ENCODE measurements around the gene PCLO.

Gene PCLO, protein sequence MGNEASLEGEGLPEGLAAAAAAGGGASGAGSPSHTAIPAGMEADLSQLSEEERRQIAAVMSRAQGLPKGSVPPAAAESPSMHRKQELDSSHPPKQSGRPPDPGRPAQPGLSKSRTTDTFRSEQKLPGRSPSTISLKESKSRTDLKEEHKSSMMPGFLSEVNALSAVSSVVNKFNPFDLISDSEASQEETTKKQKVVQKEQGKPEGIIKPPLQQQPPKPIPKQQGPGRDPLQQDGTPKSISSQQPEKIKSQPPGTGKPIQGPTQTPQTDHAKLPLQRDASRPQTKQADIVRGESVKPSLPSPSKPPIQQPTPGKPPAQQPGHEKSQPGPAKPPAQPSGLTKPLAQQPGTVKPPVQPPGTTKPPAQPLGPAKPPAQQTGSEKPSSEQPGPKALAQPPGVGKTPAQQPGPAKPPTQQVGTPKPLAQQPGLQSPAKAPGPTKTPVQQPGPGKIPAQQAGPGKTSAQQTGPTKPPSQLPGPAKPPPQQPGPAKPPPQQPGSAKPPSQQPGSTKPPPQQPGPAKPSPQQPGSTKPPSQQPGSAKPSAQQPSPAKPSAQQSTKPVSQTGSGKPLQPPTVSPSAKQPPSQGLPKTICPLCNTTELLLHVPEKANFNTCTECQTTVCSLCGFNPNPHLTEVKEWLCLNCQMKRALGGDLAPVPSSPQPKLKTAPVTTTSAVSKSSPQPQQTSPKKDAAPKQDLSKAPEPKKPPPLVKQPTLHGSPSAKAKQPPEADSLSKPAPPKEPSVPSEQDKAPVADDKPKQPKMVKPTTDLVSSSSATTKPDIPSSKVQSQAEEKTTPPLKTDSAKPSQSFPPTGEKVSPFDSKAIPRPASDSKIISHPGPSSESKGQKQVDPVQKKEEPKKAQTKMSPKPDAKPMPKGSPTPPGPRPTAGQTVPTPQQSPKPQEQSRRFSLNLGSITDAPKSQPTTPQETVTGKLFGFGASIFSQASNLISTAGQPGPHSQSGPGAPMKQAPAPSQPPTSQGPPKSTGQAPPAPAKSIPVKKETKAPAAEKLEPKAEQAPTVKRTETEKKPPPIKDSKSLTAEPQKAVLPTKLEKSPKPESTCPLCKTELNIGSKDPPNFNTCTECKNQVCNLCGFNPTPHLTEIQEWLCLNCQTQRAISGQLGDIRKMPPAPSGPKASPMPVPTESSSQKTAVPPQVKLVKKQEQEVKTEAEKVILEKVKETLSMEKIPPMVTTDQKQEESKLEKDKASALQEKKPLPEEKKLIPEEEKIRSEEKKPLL (N-terminal part only)

DNA sequence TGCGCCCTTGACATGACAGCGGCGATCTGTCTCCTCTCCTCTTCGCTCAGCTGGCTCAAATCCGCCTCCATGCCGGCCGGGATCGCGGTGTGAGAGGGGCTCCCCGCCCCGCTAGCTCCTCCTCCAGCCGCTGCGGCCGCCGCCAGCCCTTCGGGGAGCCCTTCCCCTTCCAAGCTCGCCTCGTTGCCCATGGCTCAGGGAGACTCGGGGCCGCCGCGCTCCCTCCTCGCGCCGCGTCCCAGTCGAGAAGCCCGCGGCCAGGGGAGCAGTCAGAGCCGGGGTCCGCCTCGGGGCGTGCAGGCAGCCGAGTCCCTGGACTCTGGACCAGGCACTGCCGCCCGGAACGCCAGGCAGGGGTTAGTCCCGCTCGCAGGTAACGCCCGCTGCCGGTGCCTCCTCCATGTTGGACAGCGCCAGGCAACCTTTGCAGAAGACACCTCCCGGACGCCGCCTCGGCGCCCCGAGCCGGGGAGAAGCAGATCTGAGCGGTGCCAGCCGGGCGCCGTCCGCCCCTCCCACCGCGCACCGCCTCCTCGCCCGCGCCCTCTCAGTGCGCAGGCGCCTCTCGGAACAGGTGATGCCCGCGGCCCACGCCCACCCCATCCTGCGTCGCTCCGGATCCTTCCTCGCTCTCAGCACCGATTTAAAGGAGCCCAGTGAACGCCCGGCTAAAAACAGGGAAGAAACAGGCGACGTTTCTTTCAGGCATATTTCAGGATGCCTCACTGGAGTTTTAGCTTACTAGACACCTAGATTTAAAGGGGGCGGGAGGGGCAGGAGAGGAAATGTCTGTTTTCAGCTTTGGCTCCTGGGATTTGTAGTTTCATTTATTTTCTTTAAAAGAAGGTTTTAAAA lies at the start of gene PCLO:
PCLO (minus strand) TSS at position 483 of the 855 bp plus-strand sequence; CDS start at position 191, 292 bp downstream.
- peak; percentile 96 to 97 for DNase-seq

DNA sequence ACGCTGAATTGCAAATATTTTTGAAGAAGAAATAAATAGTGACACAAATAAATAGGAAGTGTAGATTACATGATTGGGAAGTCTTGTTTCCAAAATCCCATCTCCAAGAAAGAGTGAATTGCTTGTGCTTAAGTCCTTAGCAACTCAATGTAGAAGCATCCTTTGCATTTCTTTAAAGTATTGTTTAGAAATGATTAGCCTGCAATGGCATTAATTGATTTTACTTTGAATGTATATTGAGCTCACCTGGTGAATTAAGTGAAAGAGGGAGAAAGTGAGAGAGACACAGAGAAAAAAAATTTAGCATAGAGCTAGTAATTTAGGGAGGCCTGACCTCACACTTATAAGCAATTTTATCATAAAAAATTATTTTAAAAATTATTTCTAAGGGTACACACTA lies 49.0 kb upstream of the PCLO start:
- no peak for DNase-seq

DNA sequence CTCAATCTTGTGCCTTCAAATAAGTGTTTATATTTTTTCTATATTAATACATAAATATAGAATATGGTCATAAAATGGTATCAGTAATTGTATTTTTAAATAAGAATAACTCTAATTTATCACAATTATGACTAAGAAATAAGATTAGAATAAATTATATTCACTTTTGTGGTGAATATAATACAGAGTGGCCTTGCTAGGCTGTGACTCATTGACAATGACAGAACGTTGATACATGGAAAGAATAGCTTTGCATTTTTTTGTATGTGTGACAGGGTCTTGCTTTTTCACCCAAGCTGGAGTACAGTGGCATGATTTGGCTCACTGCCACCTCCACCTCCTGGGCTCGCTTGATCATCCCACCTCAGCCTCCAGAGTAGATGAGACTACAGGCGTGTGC lies 47.8 kb upstream of the PCLO start:
- DNase-seq, result no peak

DNA sequence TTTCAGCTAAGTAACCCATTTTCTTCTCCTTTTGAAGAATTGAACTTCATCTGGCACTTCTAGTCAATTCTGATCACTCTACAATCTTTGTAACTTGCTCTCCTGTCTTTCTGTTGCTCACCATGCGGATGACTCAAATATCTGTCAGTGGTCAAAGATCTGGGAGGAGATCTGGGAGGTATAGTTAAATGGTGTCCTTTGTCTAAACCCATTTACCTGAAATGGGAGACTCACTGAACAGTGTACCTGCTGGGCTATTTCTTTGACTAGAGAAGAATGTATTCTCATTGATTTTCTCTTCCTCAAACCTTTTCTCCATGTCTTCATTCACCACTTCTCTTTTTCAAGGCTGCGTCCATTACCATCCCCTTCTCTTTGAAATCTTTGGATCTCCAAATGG lies 42.0 kb upstream of the PCLO start:
- no peak for DNase-seq

DNA sequence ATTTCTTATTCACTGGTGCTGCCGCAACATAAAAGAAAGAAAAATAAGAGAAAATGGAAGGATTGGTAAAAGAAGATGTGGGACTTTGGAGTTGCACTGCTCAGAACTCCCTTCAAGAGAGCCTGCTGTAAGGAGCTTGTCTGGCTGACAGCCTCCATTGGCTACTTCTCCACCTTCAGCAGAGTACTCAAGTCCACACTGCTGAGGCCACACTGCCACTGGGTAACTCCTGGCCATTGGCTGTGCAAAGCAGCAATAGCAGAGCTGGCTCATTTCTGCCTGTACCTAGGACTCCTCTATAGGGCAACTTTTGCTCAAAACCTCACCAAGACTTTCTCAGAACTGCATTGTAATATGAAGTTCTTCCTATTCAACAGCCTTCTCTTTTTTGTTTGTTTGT lies 38.7 kb upstream of the PCLO start:
- DNase-seq, result no peak

DNA sequence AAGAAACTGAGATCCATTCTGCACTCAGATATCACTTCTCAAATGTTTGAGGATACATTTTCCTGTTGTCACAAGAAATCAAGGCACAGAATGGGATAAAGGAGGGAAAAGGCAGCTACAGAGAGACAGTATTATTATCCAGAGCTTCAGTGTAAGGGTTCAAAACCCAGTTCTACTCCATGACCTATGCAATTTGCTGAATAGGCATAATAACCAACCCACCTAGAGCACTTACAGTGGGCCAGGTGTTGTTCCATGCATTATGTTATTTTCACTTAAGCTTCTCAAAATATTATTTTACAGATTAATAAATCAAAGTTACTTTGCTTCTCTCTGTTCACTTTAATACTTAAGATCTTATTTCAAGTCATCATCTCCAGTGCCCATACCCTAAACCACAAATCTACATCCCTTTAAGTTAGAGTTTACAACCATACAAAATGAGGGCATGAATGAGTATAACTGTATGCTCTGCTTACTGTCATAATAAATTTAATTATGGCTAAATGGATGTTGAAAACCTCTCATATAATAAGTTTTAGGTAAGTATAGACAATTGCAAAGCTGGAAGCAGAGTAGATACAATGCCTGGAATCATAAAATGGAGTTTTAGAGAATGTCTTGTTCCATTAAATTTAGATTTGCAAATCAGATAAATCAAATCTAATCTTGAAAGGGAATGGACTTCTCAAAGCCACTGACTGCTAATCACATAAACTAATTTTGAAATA lies 28.1 kb upstream of the PCLO start:
- no peak for DNase-seq

DNA sequence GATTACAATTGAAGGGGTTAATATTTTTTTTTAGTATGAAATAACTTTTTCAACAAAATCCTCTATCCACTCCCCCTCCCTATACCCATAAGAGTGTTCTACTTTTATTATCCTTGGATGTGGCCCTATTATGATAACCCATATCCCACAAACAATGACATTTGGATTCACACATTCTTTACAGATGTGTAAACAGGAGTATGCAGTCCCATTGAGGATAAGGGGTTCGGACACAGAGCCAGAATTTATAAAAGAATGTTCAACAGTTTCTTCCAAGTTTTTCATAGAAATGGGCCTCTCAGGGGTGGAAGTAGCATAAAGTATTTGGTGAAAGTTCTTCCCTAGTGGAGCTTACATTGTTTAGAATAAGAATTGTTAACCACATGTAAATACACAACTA lies 16.1 kb upstream of the PCLO start:
- DNase-seq, result no peak

DNA sequence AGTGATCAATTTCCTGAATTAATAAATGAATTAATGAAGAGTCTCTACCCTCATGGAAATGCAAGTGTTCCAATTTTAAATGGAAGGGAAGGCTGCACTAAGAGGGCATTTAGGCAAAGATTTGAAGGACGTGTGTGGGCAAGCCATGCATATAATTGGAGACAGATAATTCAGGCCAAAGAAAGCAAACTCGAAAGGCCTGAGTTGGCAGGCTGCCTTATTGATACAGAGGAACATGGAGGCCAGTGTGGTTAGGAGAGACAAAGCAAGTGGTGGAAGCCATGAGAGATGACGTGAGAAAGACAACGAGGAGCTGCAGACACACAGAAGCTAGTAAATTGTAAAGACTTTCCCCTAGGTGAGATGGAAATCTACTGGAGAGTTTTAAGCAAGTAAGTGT lies 15.4 kb upstream of the PCLO start:
- DNase-seq, result no peak

DNA sequence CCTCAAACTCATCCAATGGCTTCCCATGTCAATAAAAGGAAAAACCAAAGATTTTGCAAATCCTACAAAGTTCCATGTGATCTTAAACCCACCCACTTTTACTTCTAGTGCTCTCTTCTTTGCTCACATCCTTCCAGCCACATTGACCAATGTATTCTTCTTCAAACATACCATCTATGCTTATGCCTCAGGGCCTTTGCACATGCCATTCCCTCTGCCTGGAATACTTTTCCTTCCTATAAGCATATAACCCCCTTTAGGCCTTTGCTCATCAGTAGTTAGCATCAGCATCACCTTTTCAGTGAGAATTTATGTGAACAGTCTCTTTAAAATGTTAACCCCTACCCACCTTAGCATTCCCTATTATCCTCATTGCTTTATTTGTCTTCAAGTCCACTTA lies 11.0 kb upstream of the PCLO start:
- DNase-seq, result no peak

DNA sequence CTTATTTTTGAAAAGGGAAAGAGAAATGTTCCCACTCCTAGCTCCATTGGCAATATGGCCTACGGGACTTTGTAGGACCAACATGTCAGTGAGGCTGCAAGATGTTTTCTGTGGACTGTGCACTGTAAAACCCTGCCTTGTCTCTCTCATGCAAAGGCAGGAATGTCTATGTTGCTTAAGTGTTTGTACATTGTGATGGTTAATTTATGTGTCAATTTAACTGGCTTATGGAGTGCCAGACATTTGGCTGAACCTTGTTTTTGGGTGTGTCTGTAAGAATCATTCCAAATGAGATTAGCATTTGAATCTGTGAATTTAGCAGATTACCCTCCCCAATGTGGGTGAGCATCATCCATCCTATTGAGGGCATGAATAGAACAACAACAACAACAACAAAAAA lies 4.1 kb upstream of the PCLO start:
- no peak for DNase-seq

DNA sequence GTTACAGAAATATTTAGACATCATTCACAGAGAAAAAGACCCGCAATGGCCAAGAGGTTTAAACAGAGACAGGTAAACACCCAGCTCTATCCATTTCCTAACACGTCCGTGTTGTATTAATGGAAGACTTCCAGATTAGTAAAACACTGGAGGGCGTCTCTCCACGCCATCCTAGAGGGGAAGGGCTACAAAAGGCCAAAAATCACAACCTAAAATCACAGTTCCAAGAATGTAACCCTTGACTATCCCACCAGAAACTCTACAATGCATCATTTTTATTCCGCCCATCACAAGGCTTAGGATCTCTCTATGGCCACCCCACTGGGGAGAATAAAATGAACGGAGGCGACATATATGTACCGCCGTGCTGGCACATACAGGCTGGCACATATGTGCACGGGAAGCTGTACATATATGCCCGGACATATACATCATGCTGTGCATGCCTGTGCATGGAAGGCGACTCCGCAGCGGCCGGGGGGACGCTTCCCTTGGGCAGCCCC lies 734 bp downstream of the PCLO start:
- peak in 1 of 2 experiments; percentile 80 for DNase-seq

DNA sequence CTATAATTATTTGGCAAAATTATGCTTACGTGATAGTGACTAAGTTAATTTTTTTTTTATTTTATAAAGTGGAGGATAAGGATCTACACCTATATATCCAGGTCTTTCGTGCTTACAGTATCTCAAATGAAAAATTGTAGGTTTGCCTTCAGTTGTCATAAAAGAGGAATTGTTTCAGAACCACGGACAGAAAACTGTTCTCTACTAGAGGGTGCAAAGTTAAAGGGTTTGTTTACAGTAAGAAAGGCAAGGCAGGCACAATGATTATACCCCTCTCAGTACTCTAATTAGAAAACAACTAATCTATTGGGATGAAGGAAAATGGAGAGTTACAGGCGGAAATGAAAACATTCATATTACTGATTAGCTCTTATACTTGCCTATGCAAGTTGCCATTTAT lies 1.5 kb downstream of the PCLO start:
- DNase-seq, result no peak

DNA sequence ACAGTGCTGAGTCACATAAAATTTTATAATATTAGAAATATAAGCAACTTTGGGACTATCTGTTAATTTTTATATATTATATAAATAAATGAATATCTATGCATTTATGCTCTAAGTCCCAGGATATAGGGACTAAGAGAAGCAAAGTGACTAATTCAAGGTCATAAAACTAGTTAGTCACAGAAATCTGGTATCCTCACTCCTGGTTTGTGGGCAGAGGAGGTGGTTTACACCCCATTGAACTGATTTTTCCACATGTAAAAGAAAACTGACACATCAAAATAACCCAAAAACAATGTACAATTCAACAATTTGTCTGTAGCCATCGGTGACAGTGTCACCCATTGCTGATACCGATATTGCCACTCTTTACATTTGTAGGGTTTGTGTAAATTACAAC lies 3.0 kb downstream of the PCLO start:
- no peak for DNase-seq

DNA sequence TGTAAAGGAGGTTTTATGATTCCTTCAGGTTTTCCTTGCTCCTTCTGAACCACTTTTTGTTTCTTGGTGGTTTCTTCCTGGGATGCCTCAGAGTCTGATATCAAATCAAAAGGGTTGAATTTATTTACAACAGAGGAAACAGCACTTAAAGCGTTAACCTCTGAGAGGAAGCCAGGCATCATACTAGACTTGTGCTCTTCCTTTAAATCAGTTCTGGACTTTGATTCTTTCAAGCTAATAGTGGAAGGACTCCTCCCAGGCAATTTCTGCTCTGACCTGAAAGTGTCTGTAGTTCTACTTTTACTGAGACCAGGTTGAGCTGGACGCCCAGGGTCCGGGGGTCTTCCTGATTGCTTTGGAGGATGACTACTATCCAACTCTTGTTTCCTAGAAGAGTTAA lies 6.7 kb downstream of the PCLO start:
- no peak for DNase-seq

DNA sequence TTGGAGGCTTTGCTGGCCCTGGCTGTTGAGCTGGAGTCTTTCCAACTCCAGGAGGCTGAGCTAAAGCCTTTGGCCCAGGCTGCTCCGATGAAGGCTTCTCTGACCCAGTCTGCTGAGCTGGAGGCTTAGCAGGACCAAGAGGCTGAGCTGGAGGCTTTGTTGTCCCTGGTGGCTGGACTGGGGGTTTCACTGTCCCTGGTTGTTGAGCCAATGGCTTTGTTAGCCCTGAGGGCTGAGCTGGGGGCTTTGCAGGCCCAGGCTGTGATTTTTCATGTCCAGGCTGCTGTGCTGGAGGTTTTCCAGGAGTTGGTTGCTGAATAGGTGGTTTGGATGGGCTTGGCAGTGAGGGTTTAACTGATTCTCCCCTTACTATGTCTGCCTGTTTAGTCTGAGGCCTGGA lies 7.3 kb downstream of the PCLO start:
- DNase-seq, result no peak

DNA sequence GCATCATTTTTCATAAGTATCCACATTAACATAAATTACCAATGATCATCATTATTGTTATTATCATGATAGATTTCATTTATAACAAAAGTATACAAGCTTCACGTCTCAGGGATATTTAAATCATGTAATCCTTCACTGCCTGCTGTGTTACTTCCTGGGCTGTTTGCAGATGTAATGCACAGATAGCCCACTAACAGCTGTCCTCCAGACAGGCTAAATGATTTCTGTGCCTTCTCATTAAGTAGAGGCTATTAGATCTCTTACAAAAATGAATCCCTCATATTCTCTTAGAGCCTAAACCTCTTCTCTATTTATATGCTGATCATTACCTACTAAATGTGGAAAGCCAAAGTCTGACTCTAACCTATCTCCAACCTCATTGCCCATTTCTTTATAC lies 9.3 kb downstream of the PCLO start:
- no peak for DNase-seq

DNA sequence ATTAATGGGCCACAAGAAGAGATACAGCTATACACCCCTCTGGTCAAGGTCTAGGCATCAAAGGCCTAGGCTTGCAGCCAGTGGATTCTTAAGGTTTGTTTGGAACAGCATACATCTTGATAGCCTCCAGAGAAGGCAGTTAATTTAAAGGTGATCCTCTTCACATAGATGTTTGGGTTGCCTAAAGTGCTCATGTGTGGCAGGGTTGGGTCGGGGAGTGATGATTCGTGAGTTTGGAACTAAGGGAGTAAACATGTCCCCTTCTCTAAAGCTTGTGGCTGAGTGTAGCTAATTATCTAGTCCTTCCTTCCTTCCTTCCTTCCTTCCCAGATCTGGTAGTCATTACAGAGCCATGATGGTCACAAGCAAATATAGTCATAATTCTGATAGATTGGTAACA lies 12.4 kb downstream of the PCLO start:
- no peak for DNase-seq

DNA sequence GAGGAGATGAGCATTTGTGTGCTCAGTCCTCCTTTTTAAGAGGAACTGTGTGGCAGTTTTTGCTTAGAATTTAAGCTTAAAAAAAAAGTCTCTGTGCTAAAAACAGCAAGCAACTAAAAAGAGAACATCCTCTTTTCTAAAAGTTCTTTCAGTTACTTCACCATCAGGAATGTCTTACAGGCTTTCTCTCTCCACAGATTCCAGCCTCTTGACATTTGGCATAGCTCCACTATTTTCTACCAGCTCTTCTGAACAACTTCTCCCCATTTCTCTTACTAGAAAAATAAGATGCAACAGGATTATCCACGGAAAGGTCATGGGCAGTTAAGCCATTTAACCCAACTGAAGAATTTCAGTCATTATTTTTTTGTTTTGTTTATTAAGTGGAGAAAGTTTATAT lies 13.2 kb downstream of the PCLO start:
- no peak for DNase-seq

DNA sequence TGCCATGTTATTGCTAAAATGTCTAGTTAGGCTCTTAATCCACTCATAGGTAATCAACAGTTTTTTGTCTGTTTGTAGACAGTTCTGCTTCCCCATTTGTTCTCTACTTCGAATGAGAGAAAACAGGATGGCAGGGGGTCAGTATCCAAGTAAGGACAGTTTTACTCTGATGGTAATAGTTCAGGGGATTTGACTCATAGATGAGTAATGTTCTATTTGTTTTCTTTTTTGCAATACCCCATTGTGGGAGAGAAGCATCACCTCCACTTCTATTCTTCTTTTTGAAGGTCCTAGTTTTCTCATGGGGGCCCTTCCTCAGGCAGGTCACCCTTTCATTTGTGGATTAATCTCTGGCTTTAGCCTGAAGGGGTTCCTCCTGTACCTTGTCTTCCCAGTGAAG lies 13.9 kb downstream of the PCLO start:
- DNase-seq, result no peak

DNA sequence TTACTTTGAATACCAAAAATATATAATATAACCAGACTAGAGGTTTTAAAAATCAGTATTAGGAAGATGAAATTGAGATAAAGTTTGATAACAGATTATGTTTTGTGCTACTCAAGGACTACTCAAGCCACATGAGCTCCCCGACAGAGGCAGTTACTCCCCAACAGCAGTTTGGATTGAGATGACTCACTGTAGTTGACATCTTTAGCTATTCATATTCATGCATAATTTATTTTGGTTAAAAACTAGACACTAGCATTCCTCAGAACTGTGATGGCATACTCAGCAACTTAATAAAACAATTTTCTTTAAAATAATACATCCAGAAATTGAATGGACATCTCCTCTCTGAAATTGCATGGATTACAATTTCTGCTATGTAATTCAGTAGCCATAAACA lies 19.6 kb downstream of the PCLO start:
- DNase-seq, result no peak

DNA sequence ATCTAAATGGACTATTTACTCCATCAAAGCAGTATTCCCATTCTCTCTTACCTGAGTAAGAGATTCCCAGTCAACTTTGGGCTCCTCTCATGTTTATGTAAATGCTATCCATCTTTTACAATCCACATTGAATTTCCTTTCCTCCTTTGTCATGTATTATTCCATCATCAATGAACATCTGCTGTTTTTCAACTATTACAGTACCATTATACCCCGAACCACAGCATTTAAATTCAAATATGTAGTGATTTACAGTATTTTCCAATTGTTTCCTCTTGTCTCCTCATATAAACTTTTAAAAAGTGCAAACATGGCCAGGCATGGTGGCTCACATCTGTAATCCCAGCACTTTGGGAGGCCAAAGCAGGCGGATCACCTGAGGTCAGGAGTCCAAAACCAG lies 20.3 kb downstream of the PCLO start:
- no peak for DNase-seq

DNA sequence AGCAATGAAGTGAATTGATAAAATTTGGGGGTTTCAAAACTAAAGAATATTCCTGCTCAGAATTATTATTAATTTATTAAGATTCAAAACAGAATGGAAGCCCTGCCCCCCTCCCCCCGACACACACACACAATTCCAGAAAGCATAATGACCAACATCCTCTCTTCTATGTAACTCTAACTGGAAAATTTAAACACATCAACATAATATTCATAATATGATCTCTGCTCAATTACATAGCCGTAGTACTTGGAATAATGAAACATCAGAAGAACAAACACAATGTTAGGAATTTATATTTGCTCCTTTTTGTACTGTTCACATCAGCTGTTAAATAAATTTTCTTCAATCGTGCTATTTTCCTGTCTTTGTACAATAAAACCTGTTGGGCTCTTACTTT lies 20.8 kb downstream of the PCLO start:
- DNase-seq, result no peak

Data from NCI-H187 (cell line).